ENCODE measurements around the gene SFN.

DNA sequence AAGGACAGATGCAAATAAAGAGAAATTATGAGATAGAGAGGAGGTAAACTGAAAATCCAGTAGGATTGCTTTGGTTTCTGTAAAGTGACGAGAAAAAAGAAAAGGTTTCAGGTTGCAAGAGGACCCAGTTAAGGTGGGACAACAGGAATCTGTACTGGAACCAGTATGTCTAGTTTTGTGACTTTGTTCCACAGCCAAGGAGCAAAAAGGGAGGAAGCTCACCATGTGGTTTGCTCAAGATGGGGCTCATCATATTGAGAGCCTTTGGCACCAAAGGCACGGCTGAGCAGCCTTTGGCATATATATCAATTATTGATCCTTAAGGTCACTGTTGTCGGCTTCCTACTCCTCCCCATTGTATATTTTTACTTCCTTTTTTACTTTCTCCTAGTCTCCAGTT is 38.2 kb upstream of the SFN start:
- TF ChIP-seq, protein P1, sequence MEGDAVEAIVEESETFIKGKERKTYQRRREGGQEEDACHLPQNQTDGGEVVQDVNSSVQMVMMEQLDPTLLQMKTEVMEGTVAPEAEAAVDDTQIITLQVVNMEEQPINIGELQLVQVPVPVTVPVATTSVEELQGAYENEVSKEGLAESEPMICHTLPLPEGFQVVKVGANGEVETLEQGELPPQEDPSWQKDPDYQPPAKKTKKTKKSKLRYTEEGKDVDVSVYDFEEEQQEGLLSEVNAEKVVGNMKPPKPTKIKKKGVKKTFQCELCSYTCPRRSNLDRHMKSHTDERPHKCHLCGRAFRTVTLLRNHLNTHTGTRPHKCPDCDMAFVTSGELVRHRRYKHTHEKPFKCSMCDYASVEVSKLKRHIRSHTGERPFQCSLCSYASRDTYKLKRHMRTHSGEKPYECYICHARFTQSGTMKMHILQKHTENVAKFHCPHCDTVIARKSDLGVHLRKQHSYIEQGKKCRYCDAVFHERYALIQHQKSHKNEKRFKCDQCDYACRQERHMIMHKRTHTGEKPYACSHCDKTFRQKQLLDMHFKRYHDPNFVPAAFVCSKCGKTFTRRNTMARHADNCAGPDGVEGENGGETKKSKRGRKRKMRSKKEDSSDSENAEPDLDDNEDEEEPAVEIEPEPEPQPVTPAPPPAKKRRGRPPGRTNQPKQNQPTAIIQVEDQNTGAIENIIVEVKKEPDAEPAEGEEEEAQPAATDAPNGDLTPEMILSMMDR (conservative IDR thresholded peaks at IDR 0.05; ENCODE audit: low read length): no peak
- no peak for TF ChIP-seq EZH2phosphoT487 (IDR thresholded peaks at IDR 0.05; ENCODE audit: borderline replicate concordance)

Measured in Loucy (cell line).